Aorta (tissue), 5 donors: ENCODE results near the gene KRTAP21-2. TPM values are rescaled to one million over a fixed set of nuclear protein-coding genes. Genes with fewer than 3 reads are reported as not detected.
"Not testable (repeated sequence)": the region's sequence is repeated elsewhere in the genome, so short reads cannot be mapped to it uniquely, and the experiment has no call there.

ENCODE experiments used
- ATAC-seq: fragments of 200-7000 bp; cut with Tn5 transposase; one replicate; pipeline ENCODE4 v1.9.1; 2022; ENCODE audit warnings: moderate library complexity; ENCODE audit not compliant: low FRiP score
- DNase-seq, 2 donors: peaks; one replicate each; pipeline ENCODE4 v3.0.0-alpha.2; 2020
- H3K27ac ChIP-seq, 2 donors: one replicate each; pipeline ENCODE4 v1.5.1; 2013; ENCODE audit warnings: low read length in 2 of 2, mild to moderate bottlenecking in 2 of 2, moderate library complexity in 2 of 2, control low read depth in 1 of 2, inconsistent platforms in 1 of 2, low read depth in 1 of 2
- H3K27me3 ChIP-seq, 2 donors: one replicate each; pipeline ENCODE4 v1.6.1; 2013; ENCODE audit warnings: control low read depth in 1 of 2, low read length in 1 of 2, mild to moderate bottlenecking in 1 of 2, moderate library complexity in 1 of 2; ENCODE audit not compliant: insufficient read depth in 2 of 2, control insufficient read depth in 1 of 2
- H3K36me3 ChIP-seq, 2 donors: one replicate each; pipeline ENCODE4 v1.6.1; 2013; ENCODE audit warnings: control low read depth in 1 of 2, low read length in 1 of 2, mild to moderate bottlenecking in 1 of 2; ENCODE audit not compliant: insufficient read depth in 2 of 2, control insufficient read depth in 1 of 2
- H3K4me1 ChIP-seq, 2 donors: one replicate each; pipeline ENCODE4 v1.6.1; 2013; ENCODE audit warnings: low read length in 2 of 2, control low read depth in 1 of 2, mild to moderate bottlenecking in 1 of 2, moderate library complexity in 1 of 2; ENCODE audit not compliant: insufficient read depth in 2 of 2, control insufficient read depth in 1 of 2
- H3K4me3 ChIP-seq, 2 donors: one replicate each; pipeline ENCODE4 v1.5.1; 2013; ENCODE audit warnings: low read length in 2 of 2, control low read depth in 1 of 2, mild to moderate bottlenecking in 1 of 2
- H3K9me3 ChIP-seq: one replicate; pipeline ENCODE4 v1.6.1; 2013; ENCODE audit warnings: mild to moderate bottlenecking, low read length; ENCODE audit not compliant: control insufficient read depth
- WGBS, 2 donors: extraction: QIAGEN DNeasy Blood & Tissue Kit; methylation state at CpG; one replicate each; pipeline ENCODE4 v1.1.7; 2013; 5-methylcytosine and 5-hydroxymethylcytosine counted together
- intact Hi-C, 2 donors: fragments of 100-400 bp; cut with DNase I; formaldehyde crosslinking; loops; one replicate each; pipeline versions ENCODE4 v1.14.2 to v1.15.0; 2022
- long read RNA-seq, 2 donors: library from polyadenylated mRNA; unstranded; transcript quantifications; one replicate each; pipeline ENCODE4 v2.0.0, GENCODE V29; 2020 to 2021
- polyA plus RNA-seq, 2 donors: library from polyadenylated mRNA; stranded (reverse); fragments of 200-250 nt; gene quantifications; one replicate each; pipeline ENCODE4 v1.2.3, GENCODE V29; 2013
- total RNA-seq, 2 donors: library from RNA; stranded (reverse); fragmentation: NEBNext Ultra II Directional; extraction: Animal tissue kit (Norgen Biotek cat#: 25700); gene quantifications; one replicate each; pipeline ENCODE4 v1.2.1, GENCODE V29; 2021
- donor health status: healthy with polysubstance abuse.
- donor health status: Bipolar disorder and iron deficiency.
- donor health status: DM: no; HTN: no; CAD: no.
- donor health status: DM: no; HTN: no; CAD: no.
- donor health status: DM: yes; HTN: yes; CAD: no.

Gene KRTAP21-2
- total RNA-seq (not detected), polyA plus RNA-seq (not detected)
- long read RNA-seq, donor 1, result 0 reads
- long read RNA-seq, donor 2, result 0 reads

- intact Hi-C loops, result no loop called here
- Histone ChIP-seq H3K4me1 (no peaks in the 10 kb centered on the region), H3K4me3 (no peak within 1 kb of the TSS), H3K36me3 (no peaks in the 10 kb centered on the region), H3K9me3 (no peaks in the 10 kb centered on the region), H3K27me3 (no peaks in the 10 kb centered on the region), H3K27ac (no peak within 1 kb of the TSS)
- DNase-seq (no peak), ATAC-seq (no peak)
These were observed at the start of gene KRTAP21-2 for GRCh38 chr21:30747159-30747558. Gene KRTAP21-2, minus strand, starts transcription at chr21:30747259. Its CDS starts 57 bp downstream, at chr21:30747202.

- Histone ChIP-seq H3K27me3 (no peaks in the 10 kb centered on the region), H3K27ac (no peak overlapping the region), H3K4me1 (no peaks in the 10 kb centered on the region), H3K4me3 (no peak overlapping the region), H3K36me3 (no peaks in the 10 kb centered on the region), H3K9me3 (peaks cover 1% of the 10 kb centered on the region)
- ATAC-seq, result no peak
- no peak for DNase-seq
- intact Hi-C loops, result no loop called here
- 58 to 59% methylated on average over 2 of the region's 2 CpGs for WGBS, 2 donors
These were observed 46.7 kb upstream of the KRTAP21-2 start for GRCh38 chr21:30793581-30794314.

DNA sequence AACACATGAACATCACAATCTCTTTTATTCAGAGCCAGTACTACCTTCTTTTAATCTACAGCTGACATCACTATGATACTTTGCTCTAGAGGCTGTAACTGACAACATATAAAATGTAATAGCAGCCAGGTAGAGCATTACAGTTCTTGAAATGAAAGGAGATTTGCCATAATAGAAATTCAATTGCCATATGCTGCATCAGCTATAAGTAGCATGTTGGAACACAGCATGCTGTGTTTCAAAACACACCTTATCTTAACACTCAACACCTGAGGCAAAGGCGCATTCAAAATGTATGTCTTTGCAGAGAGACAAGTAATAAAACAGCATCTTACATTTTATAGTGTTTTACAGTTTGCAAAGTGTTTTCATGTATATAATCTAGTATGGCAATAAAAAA, 32.2 kb upstream of the KRTAP21-2 start:
- no peak for DNase-seq
- no peaks in the 10 kb centered on the region for H3K36me3 ChIP-seq
- no peaks in the 10 kb centered on the region for H3K27me3 ChIP-seq
- no peaks in the 10 kb centered on the region for H3K4me1 ChIP-seq
- no peak overlapping the region for H3K4me3 ChIP-seq
- no peak overlapping the region for H3K27ac ChIP-seq
- WGBS, 2 donors, result 89 to 90% methylated on average over 1 of the region's 1 CpG
- ATAC-seq, result no peak
- no peaks in the 10 kb centered on the region for H3K9me3 ChIP-seq
- intact Hi-C loops, result no loop called here

DNA sequence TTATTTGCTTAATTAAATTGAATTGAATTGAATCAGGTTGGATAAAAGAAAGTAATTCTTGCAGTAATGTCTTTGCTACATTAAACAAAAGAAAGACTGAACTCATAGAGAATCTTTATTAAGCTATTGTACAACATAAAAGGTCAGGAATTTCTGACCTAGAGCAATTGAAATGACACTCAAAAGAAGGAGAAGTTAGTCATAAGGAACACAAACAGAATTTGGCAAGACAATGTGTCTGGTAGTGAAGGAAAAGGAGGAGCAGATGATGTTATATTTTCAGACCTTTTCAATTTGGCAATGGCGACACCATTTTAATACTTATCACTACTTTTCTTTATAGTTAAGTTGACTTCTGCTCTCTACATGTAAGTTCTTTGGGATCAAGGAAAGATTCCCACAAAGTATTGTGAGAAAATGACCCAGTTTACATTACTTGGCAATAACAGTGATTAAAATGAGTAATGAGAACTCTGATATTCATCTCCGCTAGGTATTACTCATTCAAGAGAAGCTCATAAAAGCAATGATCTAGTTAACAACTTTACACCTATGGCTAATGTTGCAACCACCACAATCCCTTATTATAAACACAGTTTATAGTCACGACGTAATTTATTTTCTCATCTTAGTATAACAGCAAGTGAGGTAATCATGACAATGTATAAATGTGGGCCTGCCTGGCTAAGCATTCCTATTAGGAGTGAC, 22.8 kb upstream of the KRTAP21-2 start:
- ATAC-seq (no peak), DNase-seq (no peak)
- Histone ChIP-seq H3K9me3 (no peaks in the 10 kb centered on the region), H3K27ac (no peak overlapping the region), H3K36me3 (no peaks in the 10 kb centered on the region), H3K27me3 (no peaks in the 10 kb centered on the region), H3K4me1 (no peaks in the 10 kb centered on the region), H3K4me3 (no peak overlapping the region)
- intact Hi-C loops, result no loop called here
- 92% methylated on average over 4 of the region's 4 CpGs for WGBS, 2 donors

DNA sequence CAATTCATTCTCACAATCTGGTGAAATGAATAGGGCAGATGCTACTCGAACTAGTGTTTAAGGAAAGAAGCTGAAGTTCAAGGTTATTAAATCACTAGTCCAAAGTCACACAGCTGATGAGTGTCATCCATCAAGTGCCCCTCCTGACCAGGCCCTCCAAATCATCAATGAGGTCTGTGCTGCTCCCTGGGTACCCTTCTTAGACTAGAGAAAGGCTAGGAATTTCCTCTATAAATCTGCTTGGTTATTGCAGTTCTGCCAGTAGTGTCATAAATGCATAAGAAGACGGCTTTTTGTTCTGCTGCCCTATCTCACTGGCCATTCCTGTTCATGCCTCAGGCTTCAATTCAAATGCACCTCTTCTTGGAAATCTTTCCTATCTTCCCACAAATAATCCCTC, 13.7 kb upstream of the KRTAP21-2 start:
- H3K36me3 ChIP-seq, result no peaks in the 10 kb centered on the region
- no peak for ATAC-seq
- DNase-seq, result no peak

GRCh38 chr21:30758306-30758705, 11.2 kb upstream of the KRTAP21-2 start:
- intact Hi-C loops, result no loop called here
- no peak overlapping the region for H3K4me3 ChIP-seq
- no peaks in the 10 kb centered on the region for H3K36me3 ChIP-seq
- 21 to 43% methylated on average over 2 of the region's 2 CpGs for WGBS, 2 donors
- no peaks in the 10 kb centered on the region for H3K9me3 ChIP-seq
- no peaks in the 10 kb centered on the region for H3K4me1 ChIP-seq
- ATAC-seq (no peak), DNase-seq (no peak)
- H3K27me3 ChIP-seq, result no peaks in the 10 kb centered on the region
- H3K27ac ChIP-seq, result no peak overlapping the region

More for the DNA sequence above, 13.7 kb upstream of the KRTAP21-2 start:
- Histone ChIP-seq H3K27me3 (no peaks in the 10 kb centered on the region), H3K4me1 (no peaks in the 10 kb centered on the region), H3K9me3 (no peaks in the 10 kb centered on the region), H3K27ac (no peak overlapping the region), H3K4me3 (no peak overlapping the region)
- intact Hi-C loops, result no loop called here
- WGBS, 2 donors, result 42 to 56% methylated on average over 2 of the region's 2 CpGs

DNA sequence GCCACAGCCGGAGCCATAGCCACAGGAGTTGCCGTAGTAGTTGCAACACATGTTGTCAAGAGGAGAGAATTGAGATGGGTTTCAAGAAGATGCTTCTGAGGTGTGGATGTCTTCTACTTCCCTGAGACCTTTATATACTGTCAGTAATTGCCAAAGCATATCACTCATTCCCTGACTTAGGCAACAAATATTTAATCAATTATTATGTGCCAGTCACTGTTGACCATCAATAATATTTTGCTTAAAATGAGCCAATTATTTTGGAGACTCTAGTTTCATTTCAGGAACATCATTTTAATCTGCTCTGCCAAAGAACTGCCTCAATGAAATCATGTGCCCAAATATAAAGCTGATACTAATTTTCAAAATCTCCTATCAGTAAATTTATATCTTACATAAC, 8.3 kb upstream of the KRTAP21-2 start, which contains the start of gene KRTAP21-1:
Gene KRTAP21-1, minus strand, starts transcription at position 101 of the 400 bp plus-strand sequence. Its CDS starts 50 bp downstream, at position 51.
- H3K27me3 ChIP-seq, H3K27ac ChIP-seq, H3K4me1 ChIP-seq, H3K9me3 ChIP-seq, H3K36me3 ChIP-seq, intact Hi-C loops, H3K4me3 ChIP-seq, ATAC-seq, DNase-seq: not testable (repeated sequence)
- WGBS, 2 donors, result 97 to 100% methylated on average over 2 of the region's 2 CpGs

GRCh38 chr21:30740462-30740861, 6.6 kb downstream of the KRTAP21-2 start:
- intact Hi-C loops, result no loop called here
- Histone ChIP-seq H3K36me3 (no peaks in the 10 kb centered on the region), H3K27me3 (no peaks in the 10 kb centered on the region), H3K27ac (no peak overlapping the region), H3K4me3 (no peak overlapping the region), H3K9me3 (no peaks in the 10 kb centered on the region), H3K4me1 (no peaks in the 10 kb centered on the region)
- WGBS, 2 donors, result 84 to 95% methylated on average over 2 of the region's 2 CpGs
- ATAC-seq, result no peak
- DNase-seq, result no peak

GRCh38 chr21:30733026-30733425, 14.0 kb downstream of the KRTAP21-2 start:
- H3K4me1 ChIP-seq, result no peaks in the 10 kb centered on the region
- intact Hi-C loops, result no loop called here
- H3K27ac ChIP-seq, result no peak overlapping the region
- 72 to 76% methylated on average over 1 of the region's 1 CpG for WGBS, 2 donors
- H3K9me3 ChIP-seq, result no peaks in the 10 kb centered on the region
- H3K27me3 ChIP-seq, result no peaks in the 10 kb centered on the region
- no peak overlapping the region for H3K4me3 ChIP-seq
- DNase-seq (no peak), ATAC-seq (no peak)
- H3K36me3 ChIP-seq, result no peaks in the 10 kb centered on the region
